HEK293T (cell line): ENCODE measurements around the gene STK33.

Experiments
- ARNT ChIP-seq: fragments of 450-650 bp; IDR thresholded peaks from 2 replicates; pipeline ENCODE4 v1.6.1; 2017; ENCODE audit warnings: mild to moderate bottlenecking
- BHLHE40 ChIP-seq: fragments of 450-650 bp; IDR thresholded peaks from 2 replicates; pipeline ENCODE4 v1.6.1; 2016; ENCODE audit warnings: mild to moderate bottlenecking, moderate library complexity, borderline replicate concordance
- CTBP1 ChIP-seq: fragments of 450-650 bp; IDR thresholded peaks from 2 replicates; pipeline ENCODE4 v1.6.1; 2016; ENCODE audit warnings: borderline replicate concordance
- FOXA1 ChIP-seq: fragments of 450-650 bp; IDR thresholded peaks from 2 replicates; pipeline ENCODE4 v1.6.1; 2016; ENCODE audit warnings: mild to moderate bottlenecking
- FOXK2 ChIP-seq: fragments of 450-650 bp; IDR thresholded peaks from 2 replicates; pipeline ENCODE4 v1.6.1; 2016; ENCODE audit warnings: mild to moderate bottlenecking
- FOXM1 ChIP-seq: fragments of 450-650 bp; IDR thresholded peaks from 2 replicates; pipeline ENCODE4 v1.6.1; 2017; ENCODE audit warnings: mild to moderate bottlenecking, borderline replicate concordance
- LEF1 ChIP-seq: fragments of 450-650 bp; IDR thresholded peaks from 2 replicates; pipeline ENCODE4 v1.6.1; 2017; ENCODE audit warnings: mild to moderate bottlenecking, borderline replicate concordance
- NFRKB ChIP-seq: fragments of 450-650 bp; IDR thresholded peaks from 2 replicates; pipeline ENCODE4 v1.6.1; 2016; ENCODE audit warnings: mild to moderate bottlenecking, moderate library complexity
- SP1 ChIP-seq: fragments of 450-650 bp; IDR thresholded peaks from 2 replicates; pipeline ENCODE4 v1.6.1; 2017
- SUZ12 ChIP-seq: fragments of 450-650 bp; IDR thresholded peaks from 2 replicates; pipeline ENCODE4 v1.6.1; 2016; ENCODE audit warnings: mild to moderate bottlenecking
- TARDBP ChIP-seq: fragments of 450-650 bp; IDR thresholded peaks from 2 replicates; pipeline ENCODE4 v1.6.1; 2016
- ZNF384 ChIP-seq: fragments of 450-650 bp; IDR thresholded peaks from 2 replicates; pipeline ENCODE4 v1.6.1; 2016
- TF ChIP-seq, protein P1 (sequence below): fragments of 450-650 bp; IDR thresholded peaks from 2 replicates; pipeline ENCODE4 v1.6.1; 2016

DNA sequence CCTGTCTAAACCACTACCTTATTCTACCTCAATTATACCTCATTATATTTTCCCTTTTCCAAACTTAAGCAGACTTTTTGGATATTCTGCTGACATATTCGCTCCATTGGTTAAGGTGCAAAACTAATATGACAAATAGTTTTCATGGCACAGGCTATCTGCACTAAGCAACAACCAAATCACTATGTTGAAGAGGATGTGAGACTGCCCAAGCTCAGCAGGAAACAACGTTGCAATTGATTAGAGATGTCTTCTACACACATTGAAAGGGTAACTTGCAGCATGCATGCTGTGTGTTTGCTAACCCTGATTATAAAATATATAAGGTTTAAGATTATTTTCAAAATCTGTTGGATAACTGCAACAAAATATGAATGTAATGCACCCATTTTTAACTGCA, 61.6 kb downstream of the STK33 start:
- TF ChIP-seq ZNF384 (no peak), SP1 (no peak), SUZ12 (no peak), LEF1 (no peak), TARDBP (no peak), FOXA1 (no peak), FOXM1 (no peak), BHLHE40 (no peak), CTBP1 (no peak), ARNT (no peak), NFRKB (no peak), FOXK2 (no peak)
- TF ChIP-seq, protein P1, sequence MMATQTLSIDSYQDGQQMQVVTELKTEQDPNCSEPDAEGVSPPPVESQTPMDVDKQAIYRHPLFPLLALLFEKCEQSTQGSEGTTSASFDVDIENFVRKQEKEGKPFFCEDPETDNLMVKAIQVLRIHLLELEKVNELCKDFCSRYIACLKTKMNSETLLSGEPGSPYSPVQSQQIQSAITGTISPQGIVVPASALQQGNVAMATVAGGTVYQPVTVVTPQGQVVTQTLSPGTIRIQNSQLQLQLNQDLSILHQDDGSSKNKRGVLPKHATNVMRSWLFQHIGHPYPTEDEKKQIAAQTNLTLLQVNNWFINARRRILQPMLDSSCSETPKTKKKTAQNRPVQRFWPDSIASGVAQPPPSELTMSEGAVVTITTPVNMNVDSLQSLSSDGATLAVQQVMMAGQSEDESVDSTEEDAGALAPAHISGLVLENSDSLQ = no peak
